NAMALWA (cell line): ENCODE data around the gene ZNF324.

ENCODE experiments used
- DNase-seq: peaks from one replicate; pipeline ENCODE4 v3.0.0-alpha.2; 2015; ENCODE audit warnings: low spot score

The ZNF324 gene

DNA sequence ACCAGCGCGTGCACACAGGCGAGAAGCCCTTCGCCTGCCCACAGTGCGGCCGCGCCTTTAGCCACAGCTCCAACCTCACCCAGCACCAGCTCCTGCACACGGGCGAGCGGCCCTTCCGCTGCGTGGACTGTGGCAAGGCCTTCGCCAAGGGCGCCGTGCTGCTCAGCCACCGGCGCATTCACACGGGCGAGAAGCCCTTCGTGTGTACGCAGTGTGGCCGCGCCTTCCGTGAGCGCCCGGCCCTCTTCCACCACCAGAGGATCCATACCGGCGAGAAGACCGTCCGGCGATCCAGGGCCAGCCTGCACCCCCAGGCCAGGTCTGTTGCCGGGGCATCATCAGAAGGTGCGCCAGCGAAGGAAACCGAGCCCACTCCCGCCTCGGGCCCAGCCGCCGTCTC, 4.9 kb downstream of the ZNF324 start:
- DNase-seq: no peak

DNA sequence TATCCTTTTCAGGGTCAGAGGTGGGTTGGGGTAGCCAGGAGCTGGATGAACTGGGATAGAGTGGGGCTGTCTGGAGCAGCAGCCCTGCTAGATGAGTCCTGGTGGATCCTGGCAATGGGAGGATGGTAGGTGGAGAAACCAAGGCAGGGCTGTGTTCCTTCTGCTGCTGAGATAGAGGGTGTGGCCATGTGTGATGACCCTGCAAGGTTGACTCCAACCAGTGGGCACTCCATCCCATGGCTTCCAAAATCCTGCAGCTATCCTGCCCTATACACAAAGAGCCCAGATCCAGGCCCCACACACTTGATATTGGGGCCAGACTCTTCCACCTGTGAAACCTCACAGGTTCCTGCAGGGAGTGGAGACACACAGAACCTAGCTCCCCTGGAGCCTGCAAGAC, 6.9 kb downstream of the ZNF324 start:
- no peak for DNase-seq

DNA sequence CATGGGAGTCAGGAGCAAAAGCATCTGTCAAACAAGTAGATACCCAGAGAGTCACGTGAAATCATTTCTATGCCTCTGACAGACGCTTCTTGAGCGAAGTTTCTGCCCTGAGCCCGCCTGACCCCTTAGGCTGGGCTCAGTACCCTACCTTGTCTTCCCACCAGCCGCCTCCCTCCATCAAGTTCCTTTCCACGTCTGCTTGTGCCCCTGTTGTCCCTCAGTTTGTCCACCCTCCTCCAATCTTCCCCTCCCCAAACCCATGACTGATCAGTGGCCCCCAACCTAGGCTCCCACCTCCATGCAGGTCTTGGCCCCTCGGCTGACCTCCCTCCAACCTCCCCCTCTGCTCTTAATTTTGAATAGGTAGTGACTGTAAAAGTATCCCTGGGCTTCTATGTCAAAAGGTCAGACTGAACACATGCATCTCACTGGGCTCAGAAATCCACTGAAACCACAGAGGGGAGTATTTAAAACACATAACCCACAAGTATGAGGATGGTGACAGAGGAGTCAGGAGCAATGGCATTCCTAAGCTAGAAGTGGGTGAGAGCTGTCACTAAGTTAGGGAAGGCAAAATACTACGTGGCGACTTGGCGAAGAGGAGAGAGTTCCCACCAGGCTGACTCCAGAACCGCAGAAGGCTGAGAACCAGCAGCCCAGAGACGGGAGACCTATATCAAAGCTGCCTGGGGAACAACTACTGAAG, 7.6 kb downstream of the ZNF324 start:
- DNase-seq: no peak

DNA sequence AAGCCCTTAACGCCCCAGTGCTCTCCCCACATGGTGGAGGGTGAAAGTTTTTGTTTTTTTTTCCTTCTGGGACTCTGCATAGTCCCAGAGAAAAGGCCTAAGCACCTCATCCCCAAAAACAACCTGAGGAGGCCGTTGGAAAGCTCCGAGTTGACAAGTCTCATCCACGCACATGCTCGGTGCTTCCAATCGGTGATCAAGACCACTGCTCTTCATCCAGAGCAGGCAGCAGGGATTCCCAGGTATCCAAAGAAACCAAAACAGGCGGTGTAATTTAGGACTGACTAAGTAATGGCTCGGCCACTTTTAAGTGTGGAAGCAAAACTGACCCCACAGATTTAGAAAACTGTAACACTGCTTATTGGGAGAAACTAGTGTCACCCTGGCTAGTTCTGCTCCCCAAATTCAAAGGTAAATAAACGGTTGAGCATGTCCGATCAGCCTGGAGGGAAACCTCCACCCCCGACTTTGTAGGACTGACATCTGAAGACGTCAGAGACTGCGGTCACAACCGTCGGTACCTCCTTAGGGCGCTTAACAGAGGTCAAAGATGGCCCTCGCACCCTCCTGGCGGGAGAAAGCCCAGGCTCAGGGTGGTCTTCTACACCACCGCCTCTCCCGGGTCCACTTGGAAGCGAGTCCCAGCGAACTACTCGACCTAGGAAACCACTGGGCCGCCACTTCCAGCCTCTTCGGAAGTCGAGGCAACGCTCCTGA, 8.3 kb downstream of the ZNF324 start:
- no peak for DNase-seq

DNA sequence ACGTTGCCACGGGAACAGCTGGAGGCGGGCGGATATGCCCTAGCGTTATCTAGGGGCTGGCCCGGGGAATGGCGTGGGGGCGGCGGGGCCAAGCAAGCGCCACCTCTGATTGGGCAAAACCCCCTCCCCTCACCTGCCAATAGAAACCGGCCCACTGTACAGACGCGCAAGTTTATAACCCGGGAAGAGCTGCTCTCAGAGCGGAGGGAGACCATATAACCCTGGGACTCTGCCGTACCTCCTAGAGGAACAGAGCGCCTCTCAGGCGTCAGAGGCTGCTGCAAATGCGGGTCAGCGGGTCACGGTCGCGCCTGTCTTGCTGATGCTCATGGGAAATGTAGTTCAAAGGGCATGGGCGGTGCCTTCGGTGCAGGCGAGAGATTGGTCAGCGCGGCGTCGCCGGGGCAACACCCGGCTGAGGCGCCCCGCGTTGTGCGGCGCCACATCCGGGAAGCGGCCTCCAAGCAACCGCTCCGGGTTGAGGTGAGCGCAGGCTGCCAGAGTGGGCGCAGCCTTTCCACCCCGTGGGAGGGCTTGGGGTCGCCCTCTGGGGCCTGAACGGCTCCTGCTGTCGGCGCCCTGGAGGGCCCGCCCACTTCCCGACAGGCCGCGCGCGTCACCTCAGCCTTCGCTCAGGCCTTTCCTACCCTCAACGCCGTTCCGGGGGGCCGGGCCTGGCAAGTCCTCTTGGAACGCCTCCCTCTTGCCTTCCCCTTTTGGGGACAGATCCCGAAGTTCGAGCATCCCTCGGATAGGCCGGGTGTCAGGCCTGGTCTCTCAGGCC, 9.0 kb downstream of the ZNF324 start, which contains the start of gene ZNF446:
ZNF446 (plus strand) TSS at position 639 of the 784 bp plus-strand sequence. CDS start 867 bp downstream, outside the sequence.
- peak; percentile 98 for DNase-seq

DNA sequence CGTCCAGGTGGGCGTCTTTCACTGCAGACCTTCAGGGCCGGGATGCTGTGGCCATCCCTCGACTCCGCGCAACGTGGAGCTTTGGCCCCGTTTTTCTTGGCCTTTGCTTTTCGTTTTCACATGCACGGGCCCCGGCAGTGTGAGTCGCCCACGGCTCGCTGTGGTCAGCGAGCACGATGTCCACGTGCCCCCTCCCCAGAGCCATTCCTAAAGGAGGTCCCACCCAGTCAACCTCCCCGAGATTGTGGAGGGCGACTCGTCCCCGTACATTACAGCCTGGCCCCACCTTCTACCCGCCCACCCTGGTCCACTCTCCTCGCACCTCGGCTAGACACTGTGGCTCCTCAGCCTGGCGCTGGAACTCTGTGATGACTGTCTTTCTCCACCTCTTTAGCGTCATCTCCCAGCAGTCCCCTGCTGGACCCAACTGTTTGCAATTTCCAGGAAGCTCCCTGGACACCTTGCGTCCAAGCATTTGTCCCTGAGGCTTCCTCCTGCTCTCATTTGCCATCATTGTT, 9.7 kb downstream of the ZNF324 start:
- no peak for DNase-seq

DNA sequence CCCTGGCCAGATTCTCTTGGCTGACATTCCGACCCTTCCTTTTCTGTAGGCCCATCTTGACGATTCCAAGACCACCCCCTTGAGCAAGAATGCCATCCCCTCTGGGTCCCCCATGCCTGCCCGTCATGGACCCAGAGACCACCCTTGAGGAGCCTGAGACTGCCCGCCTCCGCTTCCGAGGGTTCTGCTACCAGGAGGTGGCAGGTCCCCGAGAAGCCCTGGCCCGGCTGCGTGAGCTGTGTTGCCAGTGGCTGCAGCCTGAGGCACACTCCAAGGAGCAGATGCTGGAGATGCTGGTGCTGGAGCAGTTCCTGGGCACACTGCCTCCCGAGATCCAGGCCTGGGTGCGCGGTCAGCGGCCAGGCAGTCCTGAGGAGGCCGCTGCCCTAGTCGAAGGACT, 10.2 kb downstream of the ZNF324 start:
- no peak for DNase-seq

DNA sequence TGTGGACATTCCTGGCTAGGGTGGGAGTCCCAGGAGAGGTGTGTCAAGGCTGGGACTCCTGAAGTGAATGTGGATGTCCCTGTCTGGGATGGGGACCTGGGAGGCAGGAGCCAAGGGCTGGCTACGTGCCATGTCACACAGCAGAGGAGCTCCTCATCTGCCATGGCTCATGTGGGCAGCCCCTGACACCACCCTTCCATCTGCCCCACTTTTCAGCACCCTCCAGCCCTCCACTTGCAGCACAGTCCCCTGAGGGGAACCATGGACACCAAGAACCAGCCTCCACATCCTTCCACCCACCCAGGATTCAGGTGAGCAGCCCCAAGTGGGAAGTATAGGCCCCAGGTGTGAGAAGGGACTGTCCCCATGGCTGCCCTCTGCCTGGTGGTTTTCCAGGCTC, 11.0 kb downstream of the ZNF324 start:
- no peak for DNase-seq

DNA sequence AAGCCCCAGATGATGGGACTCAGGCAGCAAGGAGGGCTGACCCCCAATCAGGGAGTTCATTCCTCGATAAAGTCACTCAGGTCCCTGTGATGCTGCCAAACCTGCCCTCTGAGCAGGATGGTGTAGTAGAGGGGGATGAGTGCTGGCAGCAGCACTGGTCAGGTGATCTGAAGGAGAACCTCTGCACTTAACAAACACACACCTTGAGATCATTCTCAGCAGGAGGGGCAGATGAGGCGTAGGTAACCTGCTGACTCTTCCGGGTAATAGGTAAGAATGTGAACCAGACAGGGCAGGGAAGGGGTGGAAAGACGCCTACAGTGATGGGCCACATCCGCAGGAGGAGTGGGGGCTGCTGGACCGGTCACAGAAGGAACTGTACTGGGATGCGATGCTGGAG, 12.4 kb downstream of the ZNF324 start:
- DNase-seq: no peak

DNA sequence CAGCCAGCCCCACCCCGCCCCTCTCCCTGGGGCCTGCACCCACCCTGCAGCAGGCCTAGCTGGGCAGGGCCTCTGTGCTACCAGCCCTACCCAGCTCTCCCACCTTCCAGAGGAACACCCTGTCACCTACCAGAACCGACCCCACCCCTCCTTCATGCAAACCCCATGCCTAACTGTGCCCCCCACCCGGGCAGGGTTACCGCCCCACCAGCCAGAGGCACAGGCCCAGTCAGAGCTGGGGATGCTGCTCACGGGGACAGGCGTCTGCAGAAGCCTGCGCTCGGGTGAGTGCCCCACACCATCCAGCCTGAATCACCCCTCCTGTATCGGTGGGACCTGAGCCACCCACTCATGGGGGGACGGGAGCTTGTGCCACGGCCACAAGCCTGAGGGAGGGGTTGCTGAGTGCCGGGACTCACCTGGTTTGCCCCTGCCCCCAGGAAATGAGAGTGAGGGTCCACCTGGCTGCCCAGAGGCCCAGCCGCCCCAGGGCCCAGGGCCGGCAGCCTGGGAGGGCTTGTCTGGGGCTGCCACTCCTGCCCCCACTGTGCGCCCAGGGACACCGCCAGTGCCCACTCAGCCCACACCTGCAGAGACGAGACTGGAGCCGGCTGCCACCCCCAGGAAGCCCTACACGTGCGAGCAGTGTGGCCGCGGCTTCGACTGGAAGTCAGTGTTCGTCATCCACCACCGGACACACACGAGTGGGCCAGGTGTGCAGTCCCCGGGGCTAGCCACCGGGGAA, 13.0 kb downstream of the ZNF324 start:
- DNase-seq: no peak

DNA sequence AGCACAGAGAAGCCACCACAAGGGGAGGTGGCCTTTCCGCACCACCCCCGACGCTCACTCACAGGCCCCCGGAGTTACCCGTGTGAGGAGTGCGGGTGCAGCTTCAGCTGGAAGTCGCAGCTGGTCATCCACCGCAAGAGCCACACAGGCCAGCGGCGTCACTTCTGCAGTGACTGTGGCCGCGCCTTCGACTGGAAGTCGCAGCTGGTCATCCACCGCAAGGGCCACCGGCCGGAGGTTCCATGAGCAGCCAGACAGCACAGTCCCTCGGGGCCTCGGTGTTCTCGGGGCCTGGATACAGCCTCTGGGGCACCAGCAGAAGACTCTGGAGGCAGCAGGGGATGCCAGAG, 13.6 kb downstream of the ZNF324 start:
- DNase-seq: no peak

DNA sequence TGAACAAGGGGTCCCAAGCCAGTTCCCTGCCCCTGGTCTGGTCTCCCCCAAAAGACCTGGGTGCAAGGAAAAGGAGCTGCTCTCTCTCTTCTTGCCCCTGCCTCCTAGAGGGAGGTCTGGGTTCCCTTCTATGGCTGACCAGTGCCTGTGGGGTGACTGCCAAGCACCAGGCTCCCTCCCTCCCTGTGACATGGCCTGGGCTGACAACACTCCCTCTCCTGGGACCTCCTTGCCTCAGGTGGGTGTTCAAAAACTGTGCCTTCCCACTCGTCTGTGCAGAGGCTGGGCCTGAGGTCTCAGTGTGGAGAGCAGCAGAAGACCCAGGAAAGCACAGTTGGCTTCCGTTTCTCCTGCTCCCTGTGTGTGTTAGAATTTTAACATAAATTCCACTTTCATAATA, 14.0 kb downstream of the ZNF324 start:
- no peak for DNase-seq

DNA sequence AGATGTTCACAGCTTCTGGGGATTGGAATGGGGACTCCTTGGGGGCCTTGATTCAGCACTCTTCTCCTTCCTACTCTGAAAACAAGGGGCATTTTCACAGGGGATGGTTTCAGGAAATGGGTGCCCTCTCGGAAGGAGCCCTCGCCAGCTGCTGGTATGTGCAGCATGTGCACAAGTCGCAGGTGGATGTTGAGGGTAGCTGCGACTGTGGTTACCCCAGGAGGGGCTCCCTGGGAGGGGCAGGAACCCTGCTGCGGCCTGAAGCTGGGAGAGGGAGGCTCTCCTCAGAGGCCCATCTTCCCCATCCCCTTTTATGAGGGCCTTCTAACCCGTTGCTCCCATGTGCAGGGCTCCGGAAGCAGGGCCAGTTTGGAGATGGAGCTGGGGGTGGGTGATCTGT, 15.5 kb downstream of the ZNF324 start:
- DNase-seq: no peak

DNA sequence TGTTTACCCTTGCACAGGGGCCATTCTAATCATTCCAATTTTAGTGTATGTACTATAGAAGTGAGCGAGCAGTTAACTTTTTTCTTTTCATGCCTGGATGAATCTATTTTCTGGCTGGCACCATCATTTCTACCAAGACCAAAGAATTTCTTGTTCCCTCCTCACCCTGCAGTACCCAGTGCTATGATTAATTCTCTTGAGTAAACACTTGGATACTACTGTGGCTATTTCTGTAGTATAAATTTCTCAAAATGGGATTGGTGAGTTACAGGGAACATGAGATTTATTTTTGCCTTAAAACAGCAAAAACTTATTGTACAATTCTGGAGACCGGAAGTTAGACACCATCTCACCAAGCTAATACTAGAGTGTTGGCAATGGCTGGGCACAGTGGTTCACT, 16.9 kb downstream of the ZNF324 start:
- DNase-seq: no peak

DNA sequence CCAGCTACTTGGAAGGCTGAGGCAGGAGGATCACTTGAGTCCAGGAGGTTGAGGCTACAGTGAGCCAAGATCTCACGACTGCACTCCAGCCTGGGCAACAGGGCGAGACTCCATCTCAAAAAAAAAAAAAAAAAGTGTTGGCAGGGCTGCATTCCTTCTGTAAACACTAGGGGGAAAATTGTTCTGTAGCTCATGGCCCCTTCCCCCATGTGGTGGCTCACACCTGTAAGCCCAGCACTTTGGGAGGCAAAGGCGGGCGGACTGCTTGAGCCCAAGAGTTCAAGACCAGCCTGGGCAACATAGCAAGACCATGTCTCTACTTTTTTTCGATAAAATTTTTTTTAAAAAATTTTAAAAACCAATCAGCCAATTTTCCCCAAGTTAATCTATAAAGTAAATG, 17.5 kb downstream of the ZNF324 start:
- peak; percentile 52 for DNase-seq

DNA sequence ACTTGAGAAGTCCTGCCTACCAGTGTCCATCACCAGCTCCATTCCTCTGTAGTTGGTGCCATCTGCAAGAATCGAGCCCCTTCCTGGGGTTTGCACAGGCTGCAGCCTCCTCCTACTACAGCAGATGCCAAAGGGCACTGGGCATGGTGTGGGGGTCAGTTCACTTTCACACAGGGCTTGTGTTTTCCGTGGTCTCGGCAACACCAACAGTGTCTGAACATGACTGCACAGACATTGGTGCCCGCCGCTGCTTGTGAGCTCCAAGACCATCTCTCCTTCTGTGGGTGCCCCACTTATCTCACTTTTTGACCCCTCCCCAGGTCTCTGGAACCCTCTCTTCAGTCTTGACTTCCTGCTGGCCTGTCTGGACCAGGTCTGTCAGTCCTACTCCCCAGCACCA, 24.5 kb downstream of the ZNF324 start:
- DNase-seq: no peak

DNA sequence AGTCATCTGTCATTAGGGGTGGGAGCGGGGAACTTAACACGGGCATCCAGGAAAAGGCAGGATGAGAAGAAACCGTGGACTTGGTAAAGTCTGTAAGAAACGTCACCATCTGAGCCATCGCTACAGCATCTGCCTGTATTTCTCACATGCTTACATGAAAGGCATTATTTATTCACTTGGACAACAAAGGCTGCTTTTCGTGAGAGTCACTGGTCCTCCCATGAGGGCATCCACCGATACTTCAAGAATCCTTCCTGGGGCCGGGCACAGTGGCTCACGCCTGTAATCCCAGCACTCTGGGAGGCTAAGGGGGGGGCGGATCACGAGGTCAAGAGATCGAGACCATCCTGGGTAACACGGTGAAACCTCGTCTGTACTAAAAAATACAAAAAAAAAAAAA, 25.4 kb downstream of the ZNF324 start:
- DNase-seq: no peak

DNA sequence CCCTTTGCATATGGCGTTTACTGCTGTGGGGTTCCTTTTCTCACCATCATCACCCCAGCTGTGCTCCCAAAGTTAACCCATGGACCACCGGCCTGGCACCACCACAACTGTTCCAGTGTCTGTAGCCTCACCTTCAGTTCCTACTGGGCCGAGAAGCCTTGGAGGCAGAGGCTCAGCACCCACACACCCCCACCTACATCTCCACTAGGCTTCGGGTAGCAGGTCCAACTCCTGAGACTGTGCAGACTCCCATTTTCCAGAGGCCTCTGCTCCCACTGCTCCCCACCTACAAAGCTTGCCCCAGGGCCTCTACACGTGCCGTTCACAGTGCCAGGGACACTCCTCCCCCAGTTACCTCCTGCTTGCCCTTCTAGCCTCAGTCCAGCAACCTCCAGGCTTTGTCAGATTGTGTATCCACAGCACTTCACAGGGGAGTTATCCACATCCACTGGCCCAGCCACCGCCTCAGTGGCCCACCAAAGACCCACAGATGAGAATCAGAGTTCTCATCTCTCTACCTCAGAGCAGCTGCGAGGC, 30.8 kb downstream of the ZNF324 start:
- no peak for DNase-seq

DNA sequence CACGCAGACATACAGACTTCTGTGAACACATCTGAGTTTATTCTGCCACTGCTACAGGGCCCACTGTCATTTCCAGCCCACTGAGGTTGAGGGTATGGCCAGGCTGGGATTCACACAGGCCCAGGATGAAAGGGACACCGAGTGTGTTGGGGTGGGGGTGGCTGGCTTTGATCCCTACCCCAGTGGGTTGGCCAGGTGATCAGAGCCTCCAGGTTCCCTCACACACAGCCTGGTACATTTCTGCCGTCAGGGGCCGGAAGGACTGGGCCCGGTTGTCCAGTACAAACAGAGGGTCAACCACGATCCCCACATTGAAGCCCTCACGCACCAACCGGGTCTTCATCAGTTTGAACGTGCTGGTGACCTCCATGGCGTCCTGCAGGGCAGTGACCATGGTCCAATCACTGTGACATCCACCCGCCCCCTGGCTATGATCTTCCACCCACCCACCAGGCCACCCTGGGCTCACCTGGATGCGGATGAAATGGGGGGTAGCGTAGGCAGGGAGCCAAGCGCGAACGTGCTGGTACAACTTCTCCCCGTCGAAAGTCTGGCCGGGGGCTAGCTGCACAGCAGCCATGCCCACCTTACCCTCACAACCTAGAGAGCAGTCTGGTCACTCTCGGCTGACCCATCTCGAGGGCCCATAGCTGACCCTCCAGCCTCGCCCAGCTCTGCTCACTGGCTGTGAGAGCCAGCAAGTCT, 31.6 kb downstream of the ZNF324 start:
- DNase-seq: no peak

DNA sequence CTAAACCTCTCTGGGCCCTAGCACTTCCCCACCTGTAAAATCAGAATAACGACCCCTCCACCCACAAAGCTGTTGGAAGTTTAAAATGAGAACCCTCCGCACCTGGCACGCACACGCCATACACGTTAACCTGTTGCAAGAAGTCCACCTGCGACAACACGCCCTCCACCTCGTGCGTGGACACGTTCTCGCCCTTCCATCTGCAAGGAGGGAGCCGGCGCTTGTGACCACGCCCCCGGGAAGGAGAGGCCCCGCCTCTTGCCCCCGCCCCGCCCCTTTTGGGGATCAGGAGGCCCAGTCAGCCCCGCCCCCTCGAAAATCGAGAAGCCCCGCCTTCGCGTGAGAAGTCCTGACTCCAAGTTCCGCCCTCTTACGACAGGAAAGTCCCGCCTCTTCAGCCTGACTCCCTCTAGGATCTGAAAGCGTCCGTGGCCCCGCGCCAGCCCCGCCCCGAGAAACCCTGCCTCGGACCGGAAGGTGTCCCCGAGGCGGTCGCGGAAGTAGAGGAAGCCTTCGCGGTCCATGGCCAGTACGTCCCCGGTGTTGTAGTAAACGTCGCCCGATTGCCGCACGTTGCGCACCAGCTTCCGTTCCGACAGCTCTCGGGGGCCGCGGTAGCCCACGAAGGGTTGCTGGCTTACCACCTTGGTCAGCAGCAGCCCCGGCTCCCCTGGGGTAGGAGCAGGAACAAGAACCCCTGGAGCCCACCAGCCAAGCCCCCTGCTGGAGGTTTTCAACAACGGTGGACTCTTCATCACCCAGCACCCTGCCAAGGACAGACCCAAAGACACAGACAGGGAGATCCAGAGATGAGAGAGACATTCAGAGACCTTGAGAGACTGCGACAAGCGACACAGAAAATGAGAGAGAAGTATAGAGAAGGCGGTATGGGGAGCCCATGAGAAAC, 32.4 kb downstream of the ZNF324 start:
- peak; percentile 99 for DNase-seq
